ENCODE data around the gene CES2. TPM values are rescaled to one million over a fixed set of nuclear protein-coding genes. Genes with fewer than 3 reads are reported as not detected.
A peak's percentile ranks its signal among the peaks of the same experiment; 100 is the strongest.

The CES2 gene
- total RNA-seq, 1 experiment from 2014 or later = 29.7 TPM

DNA sequence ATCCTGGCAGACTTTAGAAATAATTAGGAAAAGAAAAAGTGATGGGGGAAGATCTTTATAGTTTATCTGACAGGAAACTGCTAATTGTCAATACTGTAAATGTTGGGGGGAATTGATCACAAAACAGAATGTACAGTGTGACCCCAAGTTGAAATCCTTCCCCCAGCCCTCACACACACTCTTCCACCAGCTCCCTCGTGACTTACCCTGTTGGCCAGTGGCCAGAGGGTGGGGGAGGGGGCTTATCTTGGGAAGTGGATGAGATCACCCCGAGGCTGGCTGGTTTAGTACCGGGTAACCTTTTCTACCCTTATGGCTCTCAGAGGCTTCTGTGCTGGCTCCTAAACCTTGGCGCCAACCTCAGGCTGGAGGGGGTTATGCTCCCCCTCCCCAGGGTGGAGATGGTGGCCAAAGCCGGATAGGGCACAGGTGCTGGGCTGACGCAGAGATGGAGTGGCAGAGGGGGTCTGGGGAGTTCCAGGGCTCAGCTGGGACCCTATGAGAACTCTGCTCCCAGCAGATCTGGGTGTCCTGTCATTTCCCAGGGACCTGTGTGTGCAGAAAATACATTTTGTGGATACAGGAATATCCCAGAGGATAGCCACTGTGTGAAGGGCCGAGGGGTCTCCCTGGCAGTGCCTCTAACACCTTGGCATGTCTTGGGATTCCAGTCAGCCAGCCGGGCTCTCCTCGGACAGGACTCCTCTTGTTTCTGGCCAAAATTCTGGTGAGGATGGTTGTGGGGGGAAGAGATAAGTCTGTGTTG is 35.2 kb upstream of the CES2 start:
- Mint-ChIP-seq H3K4me1 (peaks cover 8% of the 10 kb centered on the region), H3K36me3 (no peaks in the 10 kb centered on the region), H3K27me3 (ENCODE audit: low read depth) (no peaks in the 10 kb centered on the region; the same call in 1 of the 2 replicates), H3K9me3 (no peaks in the 10 kb centered on the region), H3K27ac (no peak overlapping the region), H3K4me3 (no peak overlapping the region)
- CTCF ChIA-PET = interaction anchor here (0.6 to 3.0 kb wide), 8 partner anchors 10 to 269 kb away, joined by 3 to 32 read pairs (median 6); partner anchors contain the start of gene PDP2
- POLR2A ChIA-PET = no interaction called here
- no peak for DNase-seq (ENCODE audit: low spot score)
- ATAC-seq = peak; percentile 41
- TF ChIP-seq ZNF423 (CRISPR knock-in tag; IDR thresholded peaks at IDR 0.05) = no peak
- TF ChIP-seq, protein P1, sequence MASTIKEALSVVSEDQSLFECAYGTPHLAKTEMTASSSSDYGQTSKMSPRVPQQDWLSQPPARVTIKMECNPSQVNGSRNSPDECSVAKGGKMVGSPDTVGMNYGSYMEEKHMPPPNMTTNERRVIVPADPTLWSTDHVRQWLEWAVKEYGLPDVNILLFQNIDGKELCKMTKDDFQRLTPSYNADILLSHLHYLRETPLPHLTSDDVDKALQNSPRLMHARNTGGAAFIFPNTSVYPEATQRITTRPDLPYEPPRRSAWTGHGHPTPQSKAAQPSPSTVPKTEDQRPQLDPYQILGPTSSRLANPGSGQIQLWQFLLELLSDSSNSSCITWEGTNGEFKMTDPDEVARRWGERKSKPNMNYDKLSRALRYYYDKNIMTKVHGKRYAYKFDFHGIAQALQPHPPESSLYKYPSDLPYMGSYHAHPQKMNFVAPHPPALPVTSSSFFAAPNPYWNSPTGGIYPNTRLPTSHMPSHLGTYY (CRISPR knock-in tag; IDR thresholded peaks at IDR 0.05) = no peak

DNA sequence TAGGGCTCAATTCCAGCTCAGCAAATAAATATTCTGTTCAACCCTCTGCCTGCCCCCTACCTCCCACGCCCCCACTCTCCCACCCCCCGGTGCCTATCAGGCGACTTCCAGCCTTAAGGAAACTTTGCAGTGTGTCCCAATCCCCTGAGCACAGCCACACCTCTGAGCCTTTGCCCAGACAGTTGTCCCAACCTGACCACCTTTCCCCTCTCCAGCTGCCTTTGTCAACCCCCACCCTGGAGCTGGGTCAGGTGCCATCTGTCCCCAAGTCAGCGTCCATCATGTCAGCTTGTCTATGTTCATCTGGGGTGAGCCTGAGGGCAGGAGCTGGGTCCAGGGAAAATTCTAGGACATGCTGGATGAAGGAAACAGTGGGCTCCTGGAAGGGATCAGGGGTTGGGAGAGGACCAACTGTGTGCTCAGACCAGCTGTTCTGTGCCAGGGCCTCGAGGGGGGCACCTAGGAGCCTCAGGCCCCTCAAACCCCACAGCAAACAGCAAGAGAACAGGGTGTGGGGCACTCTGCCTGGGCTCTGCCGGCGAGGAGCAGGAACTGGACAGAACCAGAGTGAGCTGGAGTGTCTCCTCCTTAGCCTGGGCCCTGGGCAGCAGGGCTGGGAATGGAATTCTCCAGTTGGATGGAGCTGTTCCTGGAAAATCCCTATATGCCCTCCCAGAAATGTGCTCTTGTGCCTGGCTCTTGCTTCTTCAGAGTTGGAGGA is 34.4 kb upstream of the CES2 start:
- no peaks in the 10 kb centered on the region for H3K36me3 Mint-ChIP-seq
- ATAC-seq = no peak
- no peak overlapping the region for H3K27ac Mint-ChIP-seq
- no peak overlapping the region for H3K4me3 Mint-ChIP-seq
- no peaks in the 10 kb centered on the region for H3K9me3 Mint-ChIP-seq
- peaks cover 11% of the 10 kb centered on the region for H3K4me1 Mint-ChIP-seq
- no peak for DNase-seq (ENCODE audit: low spot score)
- ChIA-PET POLR2A (no interaction called here), CTCF (interaction anchor here (0.9 to 2.0 kb wide), 4 partner anchors 9 to 268 kb away, joined by 3 to 10 read pairs (median 6); no protein-coding TSS in a partner anchor)
- TF ChIP-seq, protein P2, sequence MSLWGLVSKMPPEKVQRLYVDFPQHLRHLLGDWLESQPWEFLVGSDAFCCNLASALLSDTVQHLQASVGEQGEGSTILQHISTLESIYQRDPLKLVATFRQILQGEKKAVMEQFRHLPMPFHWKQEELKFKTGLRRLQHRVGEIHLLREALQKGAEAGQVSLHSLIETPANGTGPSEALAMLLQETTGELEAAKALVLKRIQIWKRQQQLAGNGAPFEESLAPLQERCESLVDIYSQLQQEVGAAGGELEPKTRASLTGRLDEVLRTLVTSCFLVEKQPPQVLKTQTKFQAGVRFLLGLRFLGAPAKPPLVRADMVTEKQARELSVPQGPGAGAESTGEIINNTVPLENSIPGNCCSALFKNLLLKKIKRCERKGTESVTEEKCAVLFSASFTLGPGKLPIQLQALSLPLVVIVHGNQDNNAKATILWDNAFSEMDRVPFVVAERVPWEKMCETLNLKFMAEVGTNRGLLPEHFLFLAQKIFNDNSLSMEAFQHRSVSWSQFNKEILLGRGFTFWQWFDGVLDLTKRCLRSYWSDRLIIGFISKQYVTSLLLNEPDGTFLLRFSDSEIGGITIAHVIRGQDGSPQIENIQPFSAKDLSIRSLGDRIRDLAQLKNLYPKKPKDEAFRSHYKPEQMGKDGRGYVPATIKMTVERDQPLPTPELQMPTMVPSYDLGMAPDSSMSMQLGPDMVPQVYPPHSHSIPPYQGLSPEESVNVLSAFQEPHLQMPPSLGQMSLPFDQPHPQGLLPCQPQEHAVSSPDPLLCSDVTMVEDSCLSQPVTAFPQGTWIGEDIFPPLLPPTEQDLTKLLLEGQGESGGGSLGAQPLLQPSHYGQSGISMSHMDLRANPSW (CRISPR knock-in tag; conservative IDR thresholded peaks at IDR 0.05; ENCODE audit: low read depth) = no peak
- TF ChIP-seq JUN (CRISPR knock-in tag; IDR thresholded peaks at IDR 0.05) (no peak), KAT7 (CRISPR knock-in tag; IDR thresholded peaks at IDR 0.05; ENCODE audit: borderline replicate concordance) (no peak), CREB1 (CRISPR knock-in tag; IDR thresholded peaks at IDR 0.05) (no peak), SMAD4 (CRISPR knock-in tag; IDR thresholded peaks at IDR 0.05) (no peak)
- TF ChIP-seq, protein P3, sequence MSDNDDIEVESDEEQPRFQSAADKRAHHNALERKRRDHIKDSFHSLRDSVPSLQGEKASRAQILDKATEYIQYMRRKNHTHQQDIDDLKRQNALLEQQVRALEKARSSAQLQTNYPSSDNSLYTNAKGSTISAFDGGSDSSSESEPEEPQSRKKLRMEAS (CRISPR knock-in tag; IDR thresholded peaks at IDR 0.05) = no peak
- TF ChIP-seq, protein P4, sequence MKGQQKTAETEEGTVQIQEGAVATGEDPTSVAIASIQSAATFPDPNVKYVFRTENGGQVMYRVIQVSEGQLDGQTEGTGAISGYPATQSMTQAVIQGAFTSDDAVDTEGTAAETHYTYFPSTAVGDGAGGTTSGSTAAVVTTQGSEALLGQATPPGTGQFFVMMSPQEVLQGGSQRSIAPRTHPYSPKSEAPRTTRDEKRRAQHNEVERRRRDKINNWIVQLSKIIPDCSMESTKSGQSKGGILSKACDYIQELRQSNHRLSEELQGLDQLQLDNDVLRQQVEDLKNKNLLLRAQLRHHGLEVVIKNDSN (CRISPR knock-in tag; IDR thresholded peaks at IDR 0.05) = no peak
- TF ChIP-seq, protein P5, sequence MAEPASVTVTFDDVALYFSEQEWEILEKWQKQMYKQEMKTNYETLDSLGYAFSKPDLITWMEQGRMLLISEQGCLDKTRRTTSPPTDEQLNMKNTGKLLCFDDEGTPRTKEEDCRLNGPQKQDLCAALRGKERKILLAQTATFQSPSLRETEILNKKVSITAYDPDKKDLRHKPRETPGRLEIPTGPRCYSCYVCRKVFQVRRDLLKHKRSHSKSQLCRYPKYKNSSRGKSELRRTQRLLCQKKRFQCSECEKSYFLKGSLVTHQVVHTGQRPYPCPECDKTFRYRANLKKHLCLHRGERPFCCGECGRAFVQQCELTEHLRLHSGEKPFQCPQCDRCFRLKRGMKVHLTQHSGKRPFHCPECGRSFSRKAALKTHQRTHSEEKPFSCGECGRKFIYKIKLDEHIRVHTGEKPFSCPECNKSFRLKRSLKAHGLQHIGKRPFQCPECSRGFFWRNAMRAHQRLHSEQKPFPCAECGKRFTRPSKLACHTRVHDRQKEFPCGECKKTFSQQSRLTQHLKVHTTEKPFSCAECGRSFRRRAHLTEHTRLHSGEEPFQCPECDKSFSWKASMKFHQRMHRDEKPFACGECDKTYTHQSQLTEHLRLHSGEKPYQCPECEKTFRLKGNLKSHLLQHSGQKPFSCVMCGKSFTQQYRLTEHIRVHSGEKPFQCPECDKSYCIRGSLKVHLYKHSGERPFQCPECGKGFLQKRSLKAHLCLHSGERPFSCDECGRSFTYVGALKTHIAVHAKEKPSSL (CRISPR knock-in tag; conservative IDR thresholded peaks at IDR 0.05) = no peak
- TF ChIP-seq, protein P6, sequence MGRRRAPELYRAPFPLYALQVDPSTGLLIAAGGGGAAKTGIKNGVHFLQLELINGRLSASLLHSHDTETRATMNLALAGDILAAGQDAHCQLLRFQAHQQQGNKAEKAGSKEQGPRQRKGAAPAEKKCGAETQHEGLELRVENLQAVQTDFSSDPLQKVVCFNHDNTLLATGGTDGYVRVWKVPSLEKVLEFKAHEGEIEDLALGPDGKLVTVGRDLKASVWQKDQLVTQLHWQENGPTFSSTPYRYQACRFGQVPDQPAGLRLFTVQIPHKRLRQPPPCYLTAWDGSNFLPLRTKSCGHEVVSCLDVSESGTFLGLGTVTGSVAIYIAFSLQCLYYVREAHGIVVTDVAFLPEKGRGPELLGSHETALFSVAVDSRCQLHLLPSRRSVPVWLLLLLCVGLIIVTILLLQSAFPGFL (CRISPR knock-in tag; IDR thresholded peaks at IDR 0.05; ENCODE audit: borderline replicate concordance) = no peak
- H3K27me3 Mint-ChIP-seq (ENCODE audit: low read depth) = peaks cover under 1% of the 10 kb centered on the region

Data from WTC11 (cell line).